ENCODE results near the gene PRAME.

Gene PRAME

DNA sequence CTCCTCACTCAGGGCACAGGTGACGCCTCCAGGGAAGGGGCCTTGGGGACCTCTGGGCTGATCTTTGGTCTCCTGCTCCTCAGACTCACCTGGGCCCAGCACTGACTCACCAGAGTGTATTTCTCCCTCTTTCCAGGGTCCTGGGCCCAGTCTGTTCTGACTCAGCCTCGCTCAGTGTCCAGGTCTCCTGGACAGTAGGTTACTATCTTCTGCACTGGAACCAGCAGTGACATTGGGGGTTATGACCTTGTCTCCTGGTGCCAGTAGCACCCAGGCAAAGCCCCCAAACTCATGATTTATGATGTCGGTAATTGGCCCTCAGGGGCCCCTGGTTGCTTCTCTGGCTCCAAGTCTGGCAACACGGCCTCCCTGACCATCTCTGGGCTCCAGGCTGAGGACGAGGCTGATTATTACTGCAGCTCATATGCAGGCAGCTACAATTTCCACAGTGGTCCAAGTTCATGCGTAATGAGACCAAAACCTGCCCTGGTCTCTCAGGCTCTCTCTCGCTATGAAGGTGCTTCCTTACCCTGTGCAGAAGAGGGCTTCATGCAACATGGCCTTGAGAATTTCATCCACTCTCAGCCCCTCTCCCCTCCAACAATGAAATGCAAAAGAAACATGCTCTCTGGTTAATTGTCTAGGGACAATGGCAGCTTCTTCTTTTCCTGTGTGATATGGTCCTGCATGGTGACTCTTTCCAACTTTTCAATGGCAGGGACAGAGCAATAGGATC, 21.0 kb upstream of the PRAME start:
- no peak for DNase-seq

DNA sequence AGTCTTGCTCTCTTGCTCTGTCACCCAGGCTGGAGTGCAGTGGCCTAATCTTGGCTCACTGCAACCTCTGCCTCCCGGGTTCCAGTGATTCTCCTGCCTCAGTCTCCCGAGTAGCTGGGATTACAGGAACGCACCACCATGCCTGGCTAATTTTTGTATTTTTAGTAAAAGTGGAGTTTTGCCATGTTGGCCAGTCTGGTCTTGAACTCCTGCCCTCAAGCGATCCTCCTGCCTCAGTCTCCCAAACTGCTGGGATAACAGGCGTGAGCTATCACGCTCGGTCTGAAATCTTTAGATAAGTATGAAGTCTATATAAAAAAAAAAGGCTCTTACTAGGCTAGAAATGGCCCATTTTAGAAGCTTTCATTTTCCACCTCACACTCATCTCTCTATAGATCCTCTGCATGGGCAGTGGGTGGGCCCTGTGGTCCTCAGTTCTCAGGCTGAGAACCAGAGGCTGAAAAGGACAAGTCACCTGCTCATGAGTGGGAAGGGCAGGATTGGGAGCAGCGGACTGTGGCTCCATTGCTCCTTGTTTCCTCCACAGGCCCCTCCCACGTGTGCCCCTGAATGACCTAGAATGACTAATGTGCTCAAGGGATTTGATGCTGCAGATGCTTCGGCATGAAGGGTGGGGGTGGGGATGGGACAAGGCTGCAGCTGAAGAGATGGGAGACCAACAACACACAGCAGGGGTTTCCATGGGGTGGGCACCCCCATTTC, 19.8 kb upstream of the PRAME start:
- DNase-seq = no peak

GRCh38 chr22:22576989-22577427, 17.9 kb upstream of the PRAME start:
- no peak for DNase-seq

DNA sequence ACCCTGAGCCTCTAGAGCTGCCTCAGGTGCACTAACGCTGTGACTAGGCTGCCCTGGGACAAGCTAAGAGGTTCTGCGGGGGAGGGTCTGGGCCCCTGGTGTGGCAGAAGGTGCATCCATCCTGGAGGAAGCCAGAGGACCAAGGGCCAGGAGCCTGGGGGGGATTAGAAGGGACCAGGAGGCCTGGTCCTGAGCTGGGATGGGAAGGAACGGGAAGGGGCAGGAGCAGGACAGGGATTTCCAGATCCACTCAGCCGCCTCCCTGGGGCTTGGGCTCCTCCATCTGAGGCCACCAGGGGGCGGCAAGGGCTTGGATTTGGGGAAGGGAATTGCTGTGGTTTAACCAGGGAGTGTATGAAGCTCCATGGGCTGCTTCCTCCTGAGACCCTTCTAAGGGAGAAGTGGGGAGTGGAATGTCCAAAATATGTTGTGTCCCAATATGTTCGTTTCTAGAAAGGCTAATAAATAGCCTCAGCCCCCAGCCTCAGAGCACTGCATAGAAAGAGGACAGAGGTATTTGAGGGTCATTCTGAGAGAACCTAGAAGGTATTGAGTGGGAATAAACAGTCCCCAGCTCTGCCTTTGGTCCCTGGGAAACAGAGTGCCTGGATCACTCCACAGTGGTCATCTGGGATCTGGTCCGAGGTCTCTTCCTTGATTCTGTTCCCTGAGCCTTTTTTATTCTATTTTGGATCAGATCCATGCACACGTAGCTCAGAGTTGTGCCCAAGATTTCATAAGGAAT, 17.4 kb upstream of the PRAME start:
- peak; percentile 48 for DNase-seq

DNA sequence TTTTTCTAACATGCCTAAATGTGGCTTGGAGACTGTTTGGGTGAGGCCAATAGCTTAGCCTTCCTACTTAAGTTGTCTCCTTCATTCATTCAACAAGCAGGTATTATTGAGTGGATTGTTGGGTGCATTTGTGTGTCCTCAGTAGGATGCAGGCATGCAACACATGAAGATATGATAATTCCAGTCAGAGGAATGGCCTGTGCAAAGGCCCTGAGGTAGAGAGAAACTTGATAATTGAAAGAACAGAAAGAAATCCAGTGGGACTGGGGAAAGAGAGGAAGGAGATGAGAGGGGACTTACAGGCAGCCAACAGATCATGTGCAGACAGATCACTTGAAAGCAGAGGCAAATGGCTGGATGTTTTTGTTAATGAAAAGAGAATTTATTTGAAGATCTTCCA, 15.3 kb upstream of the PRAME start:
- no peak for DNase-seq

- no peak for DNase-seq
Measured at GRCh38 chr22:22573047-22573889, 14.2 kb upstream of the PRAME start.

DNA sequence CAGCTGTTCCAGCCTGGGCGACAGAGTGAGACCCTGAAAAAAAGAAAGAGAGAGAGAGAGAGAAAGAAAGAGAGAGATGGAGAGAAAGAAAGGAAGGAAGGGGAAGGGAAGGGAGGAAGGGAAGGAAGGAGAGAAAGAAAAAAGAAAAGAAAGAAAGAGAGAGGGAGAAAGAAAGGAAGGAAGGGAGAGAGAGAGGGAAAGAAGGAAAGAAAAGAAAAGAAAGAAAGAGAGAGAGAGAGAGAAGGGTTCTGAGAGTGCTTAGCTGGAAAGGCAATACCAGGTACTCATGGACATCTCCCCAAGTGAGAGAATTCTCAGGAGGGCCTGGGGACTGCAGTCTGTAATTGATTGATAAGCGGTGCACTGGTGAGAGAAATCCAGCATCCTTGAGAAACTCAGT, 12.8 kb upstream of the PRAME start:
- no peak for DNase-seq

- DNase-seq = no peak
Measured at GRCh38 chr22:22571429-22571828, 12.4 kb upstream of the PRAME start.

- DNase-seq = no peak
Measured at GRCh38 chr22:22569218-22569617, 10.2 kb upstream of the PRAME start.

DNA sequence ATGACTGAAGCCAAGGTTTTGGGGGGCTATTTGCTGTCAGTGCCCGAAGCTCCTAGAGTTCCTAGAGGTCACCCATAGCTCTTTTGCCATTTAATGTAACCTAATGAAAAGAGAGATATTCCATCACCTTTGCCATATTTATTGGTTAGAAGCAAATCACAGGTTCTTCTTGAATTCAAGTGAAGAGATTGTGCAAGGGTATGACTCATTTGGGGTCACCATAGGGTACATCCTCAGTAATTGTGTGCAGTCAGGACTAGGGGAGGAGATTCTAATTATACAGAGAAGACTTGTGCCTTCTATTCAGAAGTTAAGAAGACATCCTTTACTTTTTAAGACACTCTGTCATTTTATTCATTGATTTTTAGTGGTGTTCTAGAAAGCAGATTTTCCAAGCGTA, 6.9 kb upstream of the PRAME start:
- no peak for DNase-seq

GRCh38 chr22:22558071-22558971, 744 bp downstream of the PRAME start:
- no peak for DNase-seq

GRCh38 chr22:22556995-22557925, 1.8 kb downstream of the PRAME start:
- DNase-seq = peak; percentile 68

- no peak for DNase-seq
Measured at GRCh38 chr22:22556578-22556977, 2.5 kb downstream of the PRAME start.

- no peak for DNase-seq
Measured at GRCh38 chr22:22555596-22555995, 3.5 kb downstream of the PRAME start.

DNA sequence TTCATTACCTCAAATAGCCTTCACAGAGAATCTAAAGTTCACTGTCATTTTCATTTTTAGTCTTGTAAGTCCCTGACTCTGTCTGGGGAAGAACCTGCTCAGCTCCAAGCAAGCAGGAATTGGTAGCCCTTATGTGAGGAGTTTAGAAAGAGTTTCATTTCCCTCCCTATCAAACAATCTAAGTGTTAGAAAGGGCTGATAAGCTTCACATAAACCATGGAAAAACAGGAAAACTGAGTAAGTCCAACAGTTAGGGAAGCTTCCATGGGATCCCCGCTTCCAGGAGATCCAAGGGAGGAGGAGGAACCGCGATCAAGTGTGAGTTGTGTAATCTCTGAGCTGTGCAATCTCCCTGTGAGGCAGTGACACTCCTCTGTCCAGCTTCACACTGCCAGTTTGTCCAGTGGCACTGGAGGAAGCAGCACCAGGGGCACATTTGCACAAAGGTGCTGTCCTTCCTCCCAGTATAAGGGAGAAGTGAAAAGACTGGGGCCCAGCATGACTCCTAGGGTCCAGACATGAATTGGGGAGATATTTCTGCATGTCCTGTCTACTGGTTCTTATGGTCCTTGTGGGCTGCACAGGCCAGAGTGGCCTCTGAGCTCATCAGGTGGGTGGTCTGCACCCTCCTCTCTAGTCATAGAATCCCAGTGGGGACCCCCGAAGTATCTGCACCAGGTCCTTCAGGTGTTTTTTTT, 4.3 kb downstream of the PRAME start:
- no peak for DNase-seq

DNA sequence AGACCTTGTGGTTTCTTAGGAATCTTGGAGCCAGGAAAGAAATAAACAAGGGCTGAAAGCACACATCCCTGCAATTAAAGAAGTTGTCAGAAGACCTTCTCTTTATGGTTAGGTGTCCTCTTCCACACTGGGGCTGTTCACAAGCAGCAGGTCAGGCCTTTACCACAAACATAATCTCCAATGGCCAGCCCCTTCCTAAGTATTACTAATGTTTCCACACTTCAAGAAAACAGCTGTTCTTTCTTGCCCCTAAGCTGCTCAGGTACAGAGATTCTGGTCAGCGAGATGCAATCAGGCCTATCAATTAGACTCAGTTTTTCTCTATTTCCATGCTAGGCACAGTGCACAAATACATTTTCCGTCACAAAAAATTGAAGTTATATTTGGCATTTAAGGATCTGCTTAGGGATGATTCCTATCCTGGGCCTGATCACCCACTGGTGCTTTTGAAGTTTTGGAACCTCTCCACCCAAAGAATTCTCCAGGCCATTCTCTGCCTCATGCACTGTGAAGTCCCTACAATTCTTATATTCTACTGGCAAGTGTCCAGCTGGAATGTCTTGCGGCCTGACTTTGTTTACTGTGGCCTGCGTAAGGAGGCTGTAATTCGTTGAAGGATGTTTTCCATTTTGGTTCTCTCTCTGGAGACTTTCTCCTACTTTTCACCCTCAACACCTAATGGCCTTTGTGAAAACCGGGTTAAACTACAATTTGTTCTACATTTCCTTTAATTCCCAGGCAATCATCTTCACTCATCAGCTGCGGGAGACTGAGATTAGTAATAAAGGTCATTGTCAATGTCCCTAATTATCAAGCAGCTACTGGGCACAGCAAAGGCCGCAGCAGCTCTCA, 5.1 kb downstream of the PRAME start:
- no peak for DNase-seq

- DNase-seq = no peak
Measured at GRCh38 chr22:22553141-22553540, 5.9 kb downstream of the PRAME start.

DNA sequence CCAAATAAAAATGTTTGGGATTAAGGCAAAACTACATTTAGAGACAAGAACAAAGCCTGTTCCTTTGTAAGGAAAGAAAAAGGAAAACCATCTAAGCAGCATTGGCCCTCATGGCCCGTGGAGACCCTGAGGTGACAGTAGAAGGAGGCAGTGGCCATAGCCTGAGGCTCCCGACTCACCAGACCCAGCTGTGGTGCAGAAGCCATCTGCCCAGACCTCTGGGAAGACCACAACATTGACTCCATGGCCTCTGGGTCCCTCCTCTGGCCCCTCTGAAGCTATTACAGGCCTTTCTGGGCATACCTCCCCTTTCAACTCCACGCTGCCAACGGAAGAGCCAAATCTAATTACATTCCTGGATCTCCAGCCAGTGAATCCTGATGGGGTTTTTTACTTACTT, 6.4 kb downstream of the PRAME start:
- no peak for DNase-seq

Measured in NCI-H2107 (cell line).